Activated CD4-positive, alpha-beta T cell treated with anti-CD3 and anti-CD28 coated beads, Interleukin-2, amount 50 U/mL, for 4 hours (primary cell): ENCODE data around the gene MYOF.
"Not testable (repeated sequence)": the region's sequence is repeated elsewhere in the genome, so short reads cannot be mapped to it uniquely, and the experiment has no call there.

ENCODE experiments used
- DNase-seq, 2 experiments: peaks; one replicate each; pipeline ENCODE4 v3.0.0-alpha.2; 2020

The MYOF gene

GRCh38 chr10:93386631-93387369, 95.3 kb downstream of the MYOF start:
- no peak for DNase-seq

- no peak for DNase-seq
These were observed 96.8 kb downstream of the MYOF start for GRCh38 chr10:93385345-93385744.

GRCh38 chr10:93384006-93384405, 98.1 kb downstream of the MYOF start:
- no peak for DNase-seq

GRCh38 chr10:93383562-93383981, 98.6 kb downstream of the MYOF start:
- no peak for DNase-seq

- DNase-seq, result peak in 1 of 2 experiments; percentile 11
These were observed 102.2 kb downstream of the MYOF start for GRCh38 chr10:93379731-93380575.

GRCh38 chr10:93378997-93379730, 103.0 kb downstream of the MYOF start:
- no peak for DNase-seq

- DNase-seq, result no peak
These were observed 104.1 kb downstream of the MYOF start for GRCh38 chr10:93378039-93378438.

- DNase-seq, result peak in 1 of 2 experiments; percentile 12
These were observed 105.5 kb downstream of the MYOF start for GRCh38 chr10:93376372-93377293.

GRCh38 chr10:93370961-93371360, 111.2 kb downstream of the MYOF start:
- no peak for DNase-seq

GRCh38 chr10:93369588-93370164, 112.5 kb downstream of the MYOF start:
- no peak for DNase-seq

GRCh38 chr10:93368210-93368609, 113.9 kb downstream of the MYOF start:
- no peak for DNase-seq

- DNase-seq, result no peak
These were observed 114.5 kb downstream of the MYOF start for GRCh38 chr10:93367664-93368063.

- no peak for DNase-seq
These were observed 117.2 kb downstream of the MYOF start for GRCh38 chr10:93364966-93365365.

- DNase-seq, result no peak
These were observed 118.1 kb downstream of the MYOF start for GRCh38 chr10:93363891-93364648.

GRCh38 chr10:93358398-93358797, 123.7 kb downstream of the MYOF start:
- DNase-seq, result not testable (repeated sequence)

- DNase-seq, result no peak
These were observed 124.5 kb downstream of the MYOF start for GRCh38 chr10:93357680-93358079.

GRCh38 chr10:93356516-93356915, 125.6 kb downstream of the MYOF start:
- DNase-seq, result no peak

- no peak for DNase-seq
These were observed 129.3 kb downstream of the MYOF start for GRCh38 chr10:93352638-93353383.

- no peak for DNase-seq
These were observed 135.4 kb downstream of the MYOF start for GRCh38 chr10:93346694-93347093.

- no peak for DNase-seq
These were observed 136.0 kb downstream of the MYOF start for GRCh38 chr10:93346108-93346507.
